ENCODE results near the gene CRYBG1.
"Not testable (repeated sequence)": the region's sequence is repeated elsewhere in the genome, so short reads cannot be mapped to it uniquely, and the experiment has no call there.

The CRYBG1 gene

GRCh38 chr6:106373502-106374239, 13.2 kb downstream of the CRYBG1 start:
- no peak for DNase-seq

DNA sequence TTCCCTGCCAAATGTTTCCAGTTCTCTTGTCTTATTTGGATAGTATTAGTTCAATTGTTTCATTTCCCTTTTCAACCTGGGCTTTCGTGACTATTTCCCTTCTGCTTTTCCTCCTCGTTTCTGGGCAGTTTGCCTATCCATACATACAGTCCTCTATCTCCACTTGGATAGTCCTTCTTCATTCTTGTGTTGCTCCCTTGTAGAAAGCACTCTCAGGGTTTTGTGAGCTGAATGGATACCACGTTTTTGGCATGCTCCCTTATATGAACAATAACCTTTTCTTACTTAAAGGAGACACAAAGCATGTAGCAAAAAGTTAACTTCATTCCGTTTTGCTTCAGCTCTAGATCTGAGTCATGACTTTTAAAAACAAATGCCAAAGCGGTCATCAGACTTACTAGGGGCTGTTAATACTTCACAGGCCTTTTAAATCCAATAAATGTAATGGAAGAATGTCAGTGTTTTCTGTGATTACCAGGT, 16.6 kb downstream of the CRYBG1 start:
- no peak for DNase-seq

DNA sequence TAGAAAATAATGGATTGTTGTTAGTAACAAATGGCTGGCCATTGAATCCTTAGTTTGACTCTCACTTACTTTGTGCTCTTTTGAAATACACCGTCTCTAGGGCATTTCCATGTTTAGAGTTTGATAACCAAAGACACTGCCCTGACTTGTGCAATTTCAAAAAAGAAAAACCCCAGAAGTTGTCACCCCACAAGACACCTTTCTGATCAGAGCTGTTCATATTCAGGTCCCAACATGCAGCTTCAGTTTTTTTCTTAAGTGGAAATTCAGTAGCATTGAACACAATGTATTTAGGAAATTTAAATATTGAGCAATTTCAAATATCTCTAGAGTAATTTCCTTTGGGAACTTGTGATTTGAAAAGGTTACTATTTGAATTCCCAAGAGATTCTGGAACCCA, 19.4 kb downstream of the CRYBG1 start:
- no peak for DNase-seq

DNA sequence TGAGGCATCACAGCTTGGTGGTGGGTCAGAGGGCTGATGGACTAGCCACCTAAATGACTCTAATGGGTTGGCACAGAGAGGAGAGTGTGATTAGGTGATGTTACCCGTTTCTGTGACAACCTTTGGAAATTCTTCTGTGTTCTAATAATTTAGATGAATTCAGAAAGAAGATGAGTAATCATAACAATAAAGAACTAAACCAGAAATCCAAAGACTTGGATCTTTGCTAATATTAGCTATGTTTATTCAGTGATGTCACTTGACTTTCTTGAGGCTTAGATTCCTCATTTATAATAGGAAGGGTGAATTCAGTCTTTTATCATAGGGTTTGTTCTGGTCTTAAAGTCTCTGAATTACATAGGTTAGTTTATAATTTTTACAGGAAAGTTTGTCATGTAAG, 19.9 kb downstream of the CRYBG1 start:
- no peak for DNase-seq

- no peak for DNase-seq
Observed at GRCh38 chr6:106381223-106381622, 20.7 kb downstream of the CRYBG1 start.

DNA sequence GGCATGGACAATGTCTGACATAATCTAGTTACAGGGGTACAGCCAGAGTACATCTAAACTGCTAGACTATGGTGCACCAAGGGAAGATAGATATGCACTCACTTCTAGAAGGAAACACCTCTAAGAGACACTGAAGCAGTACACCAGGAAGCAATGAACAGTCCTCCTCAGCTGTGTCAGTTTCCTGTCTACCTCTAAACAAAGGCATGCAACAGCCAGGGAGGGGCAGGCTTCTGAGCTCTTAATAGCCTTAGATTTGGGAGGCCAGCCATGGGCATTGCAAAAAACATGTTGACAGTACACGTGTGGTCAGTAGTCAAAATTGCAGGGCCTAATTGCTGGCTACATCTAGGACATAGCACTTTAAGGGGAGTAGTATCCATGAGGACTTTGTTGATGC, 21.4 kb downstream of the CRYBG1 start:
- no peak for DNase-seq

GRCh38 chr6:106383573-106383972, 23.1 kb downstream of the CRYBG1 start:
- DNase-seq, result no peak

DNA sequence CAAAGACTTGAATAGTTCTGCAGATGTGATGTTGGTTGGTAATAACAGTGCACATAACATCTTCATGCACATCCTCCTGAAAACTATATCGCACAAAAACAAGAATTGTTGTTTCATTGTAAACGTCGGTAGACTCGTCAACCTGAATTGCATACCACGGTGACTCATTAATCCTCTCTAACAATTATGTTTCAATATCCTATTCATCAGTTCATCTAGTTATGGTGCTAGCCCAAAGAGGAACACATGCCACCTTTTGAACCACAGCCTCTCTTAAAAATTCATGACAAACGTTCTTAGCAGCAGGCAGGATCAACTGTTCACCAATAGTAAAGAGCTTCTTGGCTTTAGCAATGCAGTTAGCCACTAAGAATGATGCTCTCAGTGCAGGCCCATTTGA, 25.0 kb downstream of the CRYBG1 start:
- DNase-seq, result no peak

DNA sequence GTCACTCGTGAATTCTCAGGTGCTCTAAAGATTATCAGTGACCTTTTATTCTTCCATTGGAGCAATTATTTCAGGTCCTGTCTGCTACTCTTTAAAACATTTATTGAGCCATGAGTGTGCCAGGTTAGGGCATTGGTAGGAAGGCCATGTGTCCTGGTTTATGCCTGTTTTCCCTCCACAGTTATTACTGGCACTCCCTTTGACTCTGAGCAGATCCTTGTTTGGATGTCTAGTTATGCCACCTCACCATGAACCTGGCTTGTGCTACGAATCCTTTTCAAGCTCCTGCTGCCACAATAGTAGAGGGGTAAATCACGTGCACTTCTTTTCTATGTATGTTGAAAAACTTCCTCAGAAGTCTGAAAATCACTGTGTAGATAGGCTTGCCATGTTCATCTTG, 27.4 kb downstream of the CRYBG1 start:
- no peak for DNase-seq

GRCh38 chr6:106390088-106390487, 29.6 kb downstream of the CRYBG1 start:
- no peak for DNase-seq

DNA sequence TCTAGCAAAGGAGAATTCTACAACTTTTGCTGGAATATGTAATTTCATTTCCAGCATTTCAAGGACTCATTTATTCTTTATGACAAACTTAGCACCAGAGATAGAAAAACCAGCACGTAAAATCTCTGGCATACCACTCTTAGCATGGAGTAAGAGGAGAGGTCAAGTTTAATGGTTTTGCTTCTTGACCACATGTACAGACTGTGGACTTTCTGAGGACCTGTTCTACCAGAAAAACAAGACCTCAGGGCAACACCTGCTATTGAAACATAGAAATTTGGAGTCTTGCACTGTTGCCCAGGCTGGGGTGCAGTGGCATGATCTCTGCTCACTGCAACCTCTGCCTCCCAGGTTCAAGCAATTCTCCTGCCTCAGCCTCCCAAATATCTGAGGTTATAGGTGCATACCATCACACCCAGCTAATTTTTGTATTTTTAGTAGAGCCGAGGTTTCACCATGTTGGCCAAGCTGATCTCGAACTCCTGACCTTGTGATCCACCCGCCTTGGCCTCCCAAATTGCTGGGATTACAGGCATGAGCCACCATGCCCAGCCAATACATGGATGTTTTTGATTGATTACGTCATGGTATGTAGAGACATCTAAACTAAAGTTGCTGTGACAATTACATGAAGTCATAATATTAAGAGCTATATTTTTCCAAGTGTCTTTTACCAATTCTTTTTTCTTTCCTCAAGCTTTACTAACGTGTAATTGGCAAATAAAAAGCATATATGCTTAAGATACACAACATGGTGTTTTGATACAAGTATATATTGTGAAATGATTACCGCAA, 36.1 kb downstream of the CRYBG1 start:
- no peak for DNase-seq

GRCh38 chr6:106397431-106397830, 36.9 kb downstream of the CRYBG1 start:
- no peak for DNase-seq

- DNase-seq, result no peak
Observed at GRCh38 chr6:106398621-106399020, 38.1 kb downstream of the CRYBG1 start.

DNA sequence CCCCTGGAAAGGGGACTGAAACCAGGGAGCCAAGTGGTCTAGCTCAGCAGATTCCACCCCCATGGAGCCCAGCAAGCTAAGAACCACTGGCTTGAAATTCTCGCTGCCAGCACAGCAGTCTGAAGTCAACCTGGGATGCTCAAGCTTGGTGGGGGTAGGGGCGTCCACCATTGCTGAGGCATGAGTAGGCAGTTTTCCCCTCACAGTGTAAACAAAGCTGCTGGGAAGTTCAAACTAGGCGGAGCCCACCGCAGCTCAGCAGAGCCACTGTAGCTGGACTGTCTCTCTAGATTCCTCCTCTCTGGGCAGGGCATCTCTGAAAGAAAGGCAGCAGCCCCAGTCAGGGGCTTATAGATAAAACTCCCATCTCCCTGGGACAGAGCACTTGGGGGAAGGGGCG, 44.5 kb downstream of the CRYBG1 start:
- not testable (repeated sequence) for DNase-seq

- DNase-seq, result no peak
Observed at GRCh38 chr6:106411056-106411455, 50.5 kb downstream of the CRYBG1 start.

GRCh38 chr6:106411643-106412200, 51.2 kb downstream of the CRYBG1 start:
- no peak for DNase-seq

- no peak for DNase-seq
Observed at GRCh38 chr6:106413016-106413415, 52.5 kb downstream of the CRYBG1 start.

GRCh38 chr6:106413722-106414121, 53.2 kb downstream of the CRYBG1 start:
- no peak for DNase-seq

DNA sequence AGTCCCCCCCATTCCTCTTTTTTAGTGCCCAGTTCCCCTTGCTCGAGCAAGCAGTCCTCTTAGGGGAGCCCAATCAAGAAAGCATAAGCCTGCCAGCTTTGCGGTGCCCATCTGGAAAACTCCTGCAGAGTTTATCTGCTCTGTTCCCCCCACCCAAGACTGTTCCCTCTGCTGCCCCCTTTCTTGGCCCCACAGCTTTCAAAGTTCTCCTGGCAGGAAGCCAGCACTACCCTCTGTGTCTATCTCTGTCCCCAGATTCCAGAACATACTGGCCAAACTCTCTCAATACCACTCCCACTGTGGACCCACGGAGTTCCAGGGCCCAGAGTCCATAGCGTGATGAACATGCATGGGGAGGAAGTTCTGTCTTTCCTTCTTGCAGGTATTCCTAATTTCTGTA, 55.4 kb downstream of the CRYBG1 start:
- DNase-seq, result no peak

DNA sequence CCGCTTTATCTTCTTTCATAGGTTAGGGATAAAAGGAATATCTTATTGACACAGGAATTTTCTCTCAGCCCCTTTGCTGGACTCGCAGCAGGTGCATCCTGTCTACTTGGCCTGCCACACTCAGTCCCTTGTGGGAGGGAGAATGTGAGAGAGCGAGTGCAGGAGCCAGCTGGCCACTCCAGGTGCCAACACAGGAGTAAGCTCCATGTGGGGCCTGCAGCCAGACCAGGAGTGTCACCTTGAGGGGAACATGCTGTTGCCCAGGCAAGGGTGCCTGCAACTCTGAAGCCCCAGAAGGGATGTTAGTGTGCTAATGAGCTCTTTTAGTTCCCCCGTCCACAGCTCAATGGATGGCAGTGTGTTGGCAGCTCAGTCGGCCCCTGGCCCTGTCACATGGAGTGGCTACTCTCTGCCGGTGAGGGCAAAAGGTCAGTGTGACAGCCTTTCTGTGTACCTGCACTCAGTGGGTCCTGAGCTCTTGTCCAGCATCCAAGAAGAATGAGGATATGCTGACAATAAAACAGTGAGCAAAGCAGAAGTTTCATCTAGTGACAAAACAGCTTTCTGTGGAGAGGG, 57.1 kb downstream of the CRYBG1 start:
- DNase-seq, result no peak

DNA sequence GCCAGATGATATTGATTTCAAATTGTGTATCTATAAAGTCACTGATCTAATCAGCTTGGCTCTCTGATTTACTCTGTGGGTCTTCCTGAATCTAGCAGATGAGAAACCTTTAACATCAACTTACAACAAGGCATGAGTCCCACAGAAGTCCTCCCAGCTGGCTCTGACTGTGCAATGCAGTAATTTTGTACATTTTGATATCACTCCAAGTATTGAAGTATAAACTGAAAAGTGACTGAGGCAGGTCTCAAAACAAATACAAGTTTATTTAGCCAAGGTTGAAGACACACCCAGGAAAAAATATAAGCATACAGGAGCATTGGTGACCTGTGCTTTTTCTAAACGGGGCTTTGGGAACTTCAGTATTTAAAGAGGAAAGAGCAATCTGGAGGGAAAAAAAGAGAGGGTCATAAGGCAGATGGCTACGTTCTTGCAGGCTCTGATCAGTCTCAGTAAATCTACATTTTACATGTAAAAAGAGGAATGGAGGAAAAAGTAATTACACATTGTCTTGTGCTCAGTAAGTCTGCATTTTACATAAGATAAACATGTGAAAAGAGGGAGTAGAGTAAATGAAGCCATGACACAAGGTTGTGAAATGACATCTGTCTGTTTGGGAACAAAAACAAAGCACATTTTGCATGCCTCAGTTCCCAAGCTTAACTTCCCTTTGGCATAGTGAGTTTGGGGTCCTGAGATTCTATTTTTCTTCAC, 59.5 kb downstream of the CRYBG1 start:
- no peak for DNase-seq

DNA sequence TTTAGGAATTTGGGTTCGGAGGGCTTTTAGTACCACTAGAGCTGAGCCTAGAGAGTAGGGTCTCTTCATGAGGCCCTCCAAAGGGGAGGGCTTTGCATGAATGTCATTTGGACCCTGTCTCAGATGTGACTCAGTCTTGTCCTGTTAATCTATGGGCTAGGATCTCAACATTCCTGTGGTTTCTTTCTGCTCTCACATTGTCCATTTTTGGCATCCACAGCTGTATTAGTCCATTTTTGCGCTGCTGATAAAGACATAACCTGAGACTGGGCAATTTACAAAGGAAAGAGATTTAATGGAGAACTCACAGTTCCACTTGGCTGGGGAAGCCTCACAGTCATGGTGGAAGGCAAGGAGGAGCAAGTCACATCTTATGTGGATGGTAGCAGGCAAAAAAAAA, 61.0 kb downstream of the CRYBG1 start:
- no peak for DNase-seq

- DNase-seq, result no peak
Observed at GRCh38 chr6:106422534-106422933, 62.0 kb downstream of the CRYBG1 start.

Measured in CD4-positive, alpha-beta T cell treated with Interleukin-15 for 1 hour (primary cell).